ENCODE results near the gene ZBTB44. TPM values are rescaled to one million over a fixed set of nuclear protein-coding genes. Genes with fewer than 3 reads are reported as not detected.

Gene ZBTB44
- total RNA-seq, 5 donors from 2014 or later (not counting 1 experiment from before 2014, with no cell fraction given): 48.4 to 68.1 (median 65.2) TPM

GRCh38 chr11:130189492-130190210 is 125.1 kb downstream of the ZBTB44 start:
- DNase-seq (no peak), ATAC-seq (replicated peaks in 1 of 4) (no peak)
- no peaks in the 10 kb centered on the region for H3K4me1 Mint-ChIP-seq
- Histone ChIP-seq H3K4me1 (ENCODE audit: control insufficient read depth in 1 of 2, extremely low read depth in 1 of 2, insufficient read depth in 2 of 2, low read length in 2 of 2) (no peaks in the 10 kb centered on the region), H3K9me3 (no peaks in the 10 kb centered on the region), H3K36me3 (ENCODE audit: control insufficient read depth in 2 of 2, extremely low read depth in 1 of 2, insufficient read depth in 1 of 2, low read length in 1 of 2) (no peaks in the 10 kb centered on the region), H3K27me3 (replicated peaks in 1 of 2; ENCODE audit: control insufficient read depth in 2 of 2, extremely low read depth in 1 of 2, insufficient read depth in 2 of 2, low read length in 1 of 2) (peaks cover 0 to 11% of the 10 kb centered on the region in 2 experiments), H3K27ac (ENCODE audit: low read length) (no peak overlapping the region), H3K4me3 (ENCODE audit: control insufficient read depth in 1 of 2, extremely low read depth in 1 of 2, low read length in 1 of 2) (no peak overlapping the region)
- no peaks in the 10 kb centered on the region for H3K27me3 Mint-ChIP-seq
- ChIA-PET POLR2A (no interaction called here), CTCF (no interaction called here)
- H3K36me3 Mint-ChIP-seq: no peaks in the 10 kb centered on the region
- H3K27ac Mint-ChIP-seq: no peak overlapping the region
- 94% methylated on average over 24 of the region's 32 CpGs for WGBS (ENCODE audit: insufficient coverage)
- H3K9me3 Mint-ChIP-seq: no peaks in the 10 kb centered on the region
- no peak overlapping the region for H3K4me3 Mint-ChIP-seq

GRCh38 chr11:130188585-130189347 is 126.0 kb downstream of the ZBTB44 start:
- no peaks in the 10 kb centered on the region for H3K9me3 ChIP-seq
- no peaks in the 10 kb centered on the region for H3K4me1 ChIP-seq (ENCODE audit: control insufficient read depth in 1 of 2, extremely low read depth in 1 of 2, insufficient read depth in 2 of 2, low read length in 2 of 2)
- no peaks in the 10 kb centered on the region for H3K36me3 ChIP-seq (ENCODE audit: control insufficient read depth in 2 of 2, extremely low read depth in 1 of 2, insufficient read depth in 1 of 2, low read length in 1 of 2)
- no peak overlapping the region for H3K27ac ChIP-seq (ENCODE audit: low read length)
- Mint-ChIP-seq H3K27me3 (peaks cover 2% of the 10 kb centered on the region in 2 donors), H3K9me3 (no peaks in the 10 kb centered on the region), H3K36me3 (no peaks in the 10 kb centered on the region), H3K27ac (no peak overlapping the region), H3K4me3 (no peak overlapping the region), H3K4me1 (no peaks in the 10 kb centered on the region)
- DNase-seq (no peak), ATAC-seq (replicated peaks in 1 of 4) (no peak)
- WGBS (ENCODE audit: insufficient coverage): 89% methylated on average over 18 of the region's 19 CpGs
- peaks cover 0 to 11% of the 10 kb centered on the region in 2 experiments for H3K27me3 ChIP-seq (replicated peaks in 1 of 2; ENCODE audit: control insufficient read depth in 2 of 2, extremely low read depth in 1 of 2, insufficient read depth in 2 of 2, low read length in 1 of 2)
- ChIA-PET CTCF (no interaction called here), POLR2A (no interaction called here)
- no peak overlapping the region for H3K4me3 ChIP-seq (ENCODE audit: control insufficient read depth in 1 of 2, extremely low read depth in 1 of 2, low read length in 1 of 2)

GRCh38 chr11:130188047-130188446 is 126.7 kb downstream of the ZBTB44 start:
- no peaks in the 10 kb centered on the region for H3K9me3 ChIP-seq
- no peak for ATAC-seq (replicated peaks in 1 of 4)
- H3K27ac Mint-ChIP-seq: no peak overlapping the region
- H3K27me3 Mint-ChIP-seq: peaks cover 3 to 5% of the 10 kb centered on the region in 2 donors
- no peak overlapping the region for H3K27ac ChIP-seq (ENCODE audit: low read length)
- H3K36me3 Mint-ChIP-seq: no peaks in the 10 kb centered on the region
- WGBS (ENCODE audit: insufficient coverage): 89% methylated on average over 11 of the region's 14 CpGs
- H3K36me3 ChIP-seq (ENCODE audit: control insufficient read depth in 2 of 2, extremely low read depth in 1 of 2, insufficient read depth in 1 of 2, low read length in 1 of 2): no peaks in the 10 kb centered on the region
- no peak overlapping the region for H3K4me3 ChIP-seq (ENCODE audit: control insufficient read depth in 1 of 2, extremely low read depth in 1 of 2, low read length in 1 of 2)
- H3K4me1 ChIP-seq (ENCODE audit: control insufficient read depth in 1 of 2, extremely low read depth in 1 of 2, insufficient read depth in 2 of 2, low read length in 2 of 2): no peaks in the 10 kb centered on the region
- H3K27me3 ChIP-seq (replicated peaks in 1 of 2; ENCODE audit: control insufficient read depth in 2 of 2, extremely low read depth in 1 of 2, insufficient read depth in 2 of 2, low read length in 1 of 2): peaks cover 0 to 11% of the 10 kb centered on the region in 2 experiments
- POLR2A ChIA-PET: no interaction called here
- no peak overlapping the region for H3K4me3 Mint-ChIP-seq
- H3K4me1 Mint-ChIP-seq: no peaks in the 10 kb centered on the region
- CTCF ChIA-PET: interaction anchor here in 1 of 2 donors (0.6 kb wide), 1 partner anchor 237 kb away, joined by 3 read pairs; no protein-coding TSS in a partner anchor
- no peaks in the 10 kb centered on the region for H3K9me3 Mint-ChIP-seq
- DNase-seq: no peak

- DNase-seq (no peak), ATAC-seq (replicated peaks in 1 of 4) (no peak)
- ChIA-PET POLR2A (no interaction called here), CTCF (no interaction called here)
- Mint-ChIP-seq H3K36me3 (no peaks in the 10 kb centered on the region), H3K27me3 (peaks cover 5 to 6% of the 10 kb centered on the region in 2 donors), H3K9me3 (no peaks in the 10 kb centered on the region), H3K27ac (no peak overlapping the region), H3K4me3 (no peak overlapping the region), H3K4me1 (no peaks in the 10 kb centered on the region)
- Histone ChIP-seq H3K9me3 (no peaks in the 10 kb centered on the region), H3K4me1 (ENCODE audit: control insufficient read depth in 1 of 2, extremely low read depth in 1 of 2, insufficient read depth in 2 of 2, low read length in 2 of 2) (no peaks in the 10 kb centered on the region), H3K27me3 (replicated peaks in 1 of 2; ENCODE audit: control insufficient read depth in 2 of 2, extremely low read depth in 1 of 2, insufficient read depth in 2 of 2, low read length in 1 of 2) (peaks cover 0 to 15% of the 10 kb centered on the region in 2 experiments), H3K27ac (ENCODE audit: low read length) (no peak overlapping the region), H3K36me3 (ENCODE audit: control insufficient read depth in 2 of 2, extremely low read depth in 1 of 2, insufficient read depth in 1 of 2, low read length in 1 of 2) (no peaks in the 10 kb centered on the region), H3K4me3 (ENCODE audit: control insufficient read depth in 1 of 2, extremely low read depth in 1 of 2, low read length in 1 of 2) (no peak overlapping the region)
- 84% methylated on average over 13 of the region's 13 CpGs for WGBS (ENCODE audit: insufficient coverage)
Observed at GRCh38 chr11:130187096-130187495, 127.6 kb downstream of the ZBTB44 start.

- H3K9me3 ChIP-seq: no peaks in the 10 kb centered on the region
- CTCF ChIA-PET: interaction anchor here in 1 of 2 donors (0.6 to 0.7 kb wide), 2 partner anchors 122 to 264 kb away, joined by 3 to 4 read pairs; no protein-coding TSS in a partner anchor
- ATAC-seq (replicated peaks in 1 of 4): no peak
- Mint-ChIP-seq H3K27me3 (peaks cover 5 to 13% of the 10 kb centered on the region in 2 donors), H3K9me3 (no peaks in the 10 kb centered on the region), H3K4me1 (peaks cover 0 to 2% (median 0%) of the 10 kb centered on the region in 3 donors), H3K36me3 (no peaks in the 10 kb centered on the region), H3K27ac (no peak overlapping the region), H3K4me3 (no peak overlapping the region)
- no peaks in the 10 kb centered on the region for H3K36me3 ChIP-seq (ENCODE audit: control insufficient read depth in 2 of 2, extremely low read depth in 1 of 2, insufficient read depth in 1 of 2, low read length in 1 of 2)
- 84% methylated on average over 6 of the region's 11 CpGs for WGBS (ENCODE audit: insufficient coverage)
- no peak overlapping the region for H3K4me3 ChIP-seq (ENCODE audit: control insufficient read depth in 1 of 2, extremely low read depth in 1 of 2, low read length in 1 of 2)
- no peak for DNase-seq
- no peak overlapping the region for H3K27ac ChIP-seq (ENCODE audit: low read length)
- POLR2A ChIA-PET: no interaction called here
- peaks cover 0 to 35% of the 10 kb centered on the region in 2 experiments for H3K27me3 ChIP-seq (replicated peaks in 1 of 2; ENCODE audit: control insufficient read depth in 2 of 2, extremely low read depth in 1 of 2, insufficient read depth in 2 of 2, low read length in 1 of 2)
- no peaks in the 10 kb centered on the region for H3K4me1 ChIP-seq (ENCODE audit: control insufficient read depth in 1 of 2, extremely low read depth in 1 of 2, insufficient read depth in 2 of 2, low read length in 2 of 2)
Observed at GRCh38 chr11:130183878-130184610, 130.7 kb downstream of the ZBTB44 start.

Data from T-cell (primary cell).